Stimulated activated naive CD8-positive, alpha-beta T cell treated with anti-CD3 and anti-CD28 coated beads, Interleukin-15, amount 100 ng/mL, for 72 hours (primary cell): ENCODE measurements around the gene TAF7L.
"Not testable (repeated sequence)": the region's sequence is repeated elsewhere in the genome, so short reads cannot be mapped to it uniquely, and the experiment has no call there.

ENCODE experiments used
- ATAC-seq: fragments of 150-1000 bp; cut with Tn5 transposase; 2 replicates; pipeline ENCODE4 v1.10.0; 2021; ENCODE audit warnings: mild to moderate bottlenecking, moderate library complexity
- DNase-seq, 2 donors: peaks; one replicate each; pipeline ENCODE4 v3.0.0; 2021 to 2022
- H3K27ac Mint-ChIP-seq, 2 donors: one replicate each; pipeline ENCODE4 v1.8.0; 2022; ENCODE audit warnings: mild to moderate bottlenecking in 2 of 2, mixed read lengths in 2 of 2, moderate library complexity in 2 of 2
- H3K27me3 Mint-ChIP-seq: one replicate; pipeline ENCODE4 v1.8.0; 2022; ENCODE audit warnings: mixed read lengths
- H3K4me1 Mint-ChIP-seq: one replicate; pipeline ENCODE4 v1.8.0; 2022; ENCODE audit warnings: mild to moderate bottlenecking, mixed read lengths
- H3K4me3 Mint-ChIP-seq, 2 donors: one replicate each; pipeline ENCODE4 v1.8.0; 2022; ENCODE audit warnings: mild to moderate bottlenecking in 2 of 2, mixed read lengths in 2 of 2, moderate library complexity in 1 of 2
- H3K9me3 Mint-ChIP-seq, 2 donors: one replicate each; pipeline ENCODE4 v1.8.0; 2022; ENCODE audit warnings: mixed read lengths in 2 of 2

Gene TAF7L, protein sequence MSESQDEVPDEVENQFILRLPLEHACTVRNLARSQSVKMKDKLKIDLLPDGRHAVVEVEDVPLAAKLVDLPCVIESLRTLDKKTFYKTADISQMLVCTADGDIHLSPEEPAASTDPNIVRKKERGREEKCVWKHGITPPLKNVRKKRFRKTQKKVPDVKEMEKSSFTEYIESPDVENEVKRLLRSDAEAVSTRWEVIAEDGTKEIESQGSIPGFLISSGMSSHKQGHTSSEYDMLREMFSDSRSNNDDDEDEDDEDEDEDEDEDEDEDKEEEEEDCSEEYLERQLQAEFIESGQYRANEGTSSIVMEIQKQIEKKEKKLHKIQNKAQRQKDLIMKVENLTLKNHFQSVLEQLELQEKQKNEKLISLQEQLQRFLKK

DNA sequence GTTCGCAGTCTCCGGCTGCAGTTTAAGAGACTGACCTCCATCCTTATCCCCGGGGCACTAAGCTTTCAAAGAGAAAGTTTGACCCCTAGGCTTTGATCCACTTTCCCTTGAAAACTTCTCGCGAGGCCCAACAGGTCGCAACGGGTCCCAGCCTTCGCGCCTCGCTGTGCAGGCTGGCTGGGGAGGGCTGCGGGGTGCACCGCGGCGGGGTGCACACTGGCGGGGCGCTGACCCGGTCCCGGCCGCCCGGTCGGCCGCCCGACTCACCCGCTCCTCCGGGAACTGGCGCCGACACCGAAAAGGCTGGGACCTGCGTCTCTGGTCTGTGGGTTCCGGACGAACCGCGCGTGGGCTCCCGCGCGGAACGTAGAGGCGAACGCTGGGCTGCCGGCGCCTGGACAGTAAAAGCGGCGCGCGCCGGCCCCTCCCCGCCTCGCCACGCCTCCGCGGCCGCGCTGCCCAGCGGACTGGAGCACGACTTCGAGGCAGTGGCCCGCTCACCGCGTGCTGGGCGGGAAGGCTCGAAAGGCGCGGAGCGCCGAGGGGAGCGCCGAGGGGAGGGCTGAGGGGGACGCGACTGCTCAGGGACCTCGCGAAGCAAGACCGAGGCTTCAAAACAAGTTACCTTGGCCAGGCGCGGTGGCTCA lies at the start of gene TAF7L:
Gene TAF7L, minus strand, starts transcription at position 378 of the 647 bp plus-strand sequence. CDS start 3,791 bp downstream, outside the sequence.
- Mint-ChIP-seq H3K27ac (no peak within 1 kb of the TSS), H3K27me3 (no peaks in the 10 kb centered on the region), H3K4me1 (no peaks in the 10 kb centered on the region), H3K4me3 (no peak within 1 kb of the TSS), H3K9me3 (no peaks in the 10 kb centered on the region)
- no peak for ATAC-seq
- DNase-seq: no peak

DNA sequence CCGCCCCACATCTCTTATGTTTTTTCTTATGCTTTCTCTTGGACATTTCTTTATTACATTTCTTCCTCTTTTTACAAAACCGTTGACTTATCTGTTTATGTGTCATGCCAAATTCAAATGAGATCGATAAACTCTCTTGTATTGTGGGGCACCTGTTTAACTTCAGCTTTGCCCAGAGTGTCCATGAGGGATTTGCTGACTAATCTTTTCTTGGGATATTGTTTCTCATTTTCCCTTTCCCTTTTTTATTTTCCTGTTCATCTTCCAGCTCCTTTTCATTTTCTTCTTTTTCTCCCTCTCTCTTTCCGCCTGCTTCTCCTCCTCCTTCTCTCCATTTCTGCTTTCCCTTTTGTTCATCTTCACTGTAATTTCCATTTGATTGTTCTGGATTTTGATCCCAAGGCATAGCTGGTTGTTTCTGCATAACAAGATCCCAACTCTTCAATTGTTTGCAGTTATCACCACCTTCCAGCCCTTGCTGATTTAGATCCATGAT lies 46.7 kb upstream of the TAF7L start:
- H3K27me3 Mint-ChIP-seq: no peaks in the 10 kb centered on the region
- no peak overlapping the region for H3K4me3 Mint-ChIP-seq
- DNase-seq: no peak
- H3K4me1 Mint-ChIP-seq: peaks cover 18% of the 10 kb centered on the region
- no peak for ATAC-seq
- H3K27ac Mint-ChIP-seq: no peak overlapping the region
- peaks cover 0 to 7% of the 10 kb centered on the region in 2 donors for H3K9me3 Mint-ChIP-seq

DNA sequence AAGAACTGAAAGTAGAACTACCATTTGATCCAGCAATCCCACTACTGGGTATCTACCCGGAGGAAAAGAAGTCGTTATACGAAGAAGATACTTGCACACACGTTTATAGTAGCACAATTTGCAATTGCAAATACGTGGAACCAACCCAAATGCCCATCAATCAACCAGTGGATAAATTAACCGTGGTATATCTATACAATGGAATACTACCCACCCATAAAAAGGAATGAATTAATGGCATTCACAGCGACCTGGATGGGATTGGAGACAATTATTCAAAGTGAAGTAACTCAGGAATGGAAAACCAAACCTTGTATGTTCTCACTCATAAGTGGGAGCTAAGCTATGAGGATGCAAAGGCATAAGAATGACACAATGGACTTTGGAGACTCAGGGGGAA lies 43.2 kb upstream of the TAF7L start:
- not testable (repeated sequence) for H3K4me3 Mint-ChIP-seq, ATAC-seq, H3K27me3 Mint-ChIP-seq, DNase-seq, H3K27ac Mint-ChIP-seq, H3K9me3 Mint-ChIP-seq
- H3K4me1 Mint-ChIP-seq: peaks cover 24% of the 10 kb centered on the region

DNA sequence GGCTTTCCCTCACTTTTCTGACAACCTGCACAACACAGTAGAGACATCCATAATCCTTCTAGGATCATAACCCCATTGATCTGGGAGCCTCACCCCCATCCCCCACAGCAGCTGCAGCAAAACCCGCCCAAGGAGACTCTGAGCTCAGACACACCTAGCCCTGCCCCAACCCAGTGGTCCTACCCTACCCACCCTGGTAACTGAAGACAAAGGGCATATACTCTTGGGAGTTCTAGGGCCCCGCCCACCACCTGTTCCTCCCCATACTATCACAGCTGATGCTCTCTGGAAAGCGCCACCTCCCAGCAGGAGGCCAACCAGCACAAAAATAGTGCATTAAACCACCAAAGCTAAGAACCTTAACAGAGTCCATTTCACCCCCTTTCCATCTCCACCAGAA lies 35.5 kb upstream of the TAF7L start:
- not testable (repeated sequence) for H3K27me3 Mint-ChIP-seq, H3K4me1 Mint-ChIP-seq, ATAC-seq, H3K27ac Mint-ChIP-seq, H3K4me3 Mint-ChIP-seq, H3K9me3 Mint-ChIP-seq, DNase-seq

DNA sequence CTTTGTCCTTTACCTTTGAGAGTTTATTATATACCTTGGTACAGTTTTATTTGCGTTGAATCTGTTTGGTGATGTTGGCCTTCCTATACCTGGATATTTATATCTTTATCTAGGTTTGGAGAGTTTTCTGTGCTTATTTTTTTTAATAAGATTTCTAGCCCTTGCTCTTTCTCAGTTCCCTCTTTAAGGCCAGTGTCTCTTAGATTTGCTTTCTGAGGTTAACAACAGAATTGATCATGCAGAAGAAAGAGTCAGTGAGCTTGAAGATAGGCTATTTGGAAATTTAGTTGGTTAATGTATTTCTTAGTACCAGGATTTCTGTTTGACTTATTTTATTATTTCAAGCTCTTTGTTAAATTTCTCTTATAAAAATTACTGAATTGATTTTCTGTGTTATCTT lies 12.7 kb upstream of the TAF7L start:
- Mint-ChIP-seq H3K9me3 (no peaks in the 10 kb centered on the region), H3K27me3 (no peaks in the 10 kb centered on the region), H3K4me1 (no peaks in the 10 kb centered on the region), H3K27ac (no peak overlapping the region), H3K4me3 (no peak overlapping the region)
- DNase-seq (no peak), ATAC-seq (no peak)

DNA sequence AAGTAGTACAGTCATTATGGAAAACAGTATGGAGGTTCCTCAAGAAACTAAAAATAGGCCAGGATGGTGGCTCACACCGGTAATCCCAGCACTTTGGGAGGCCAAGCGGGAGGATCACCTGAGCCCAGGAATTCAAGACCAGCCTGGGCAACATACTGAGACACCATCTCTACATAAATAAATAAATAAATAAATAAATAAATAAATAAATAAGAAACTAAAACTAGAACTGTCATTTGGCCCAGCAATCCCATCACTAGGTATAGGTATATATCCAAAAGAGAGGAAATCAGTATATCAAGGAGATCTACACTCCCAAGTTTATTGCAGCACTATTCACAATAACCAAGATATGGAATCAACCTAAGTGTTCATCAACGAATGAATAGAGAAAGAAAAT lies 4.5 kb upstream of the TAF7L start:
- H3K9me3 Mint-ChIP-seq, DNase-seq, H3K4me3 Mint-ChIP-seq, ATAC-seq, H3K27me3 Mint-ChIP-seq, H3K27ac Mint-ChIP-seq, H3K4me1 Mint-ChIP-seq: not testable (repeated sequence)

DNA sequence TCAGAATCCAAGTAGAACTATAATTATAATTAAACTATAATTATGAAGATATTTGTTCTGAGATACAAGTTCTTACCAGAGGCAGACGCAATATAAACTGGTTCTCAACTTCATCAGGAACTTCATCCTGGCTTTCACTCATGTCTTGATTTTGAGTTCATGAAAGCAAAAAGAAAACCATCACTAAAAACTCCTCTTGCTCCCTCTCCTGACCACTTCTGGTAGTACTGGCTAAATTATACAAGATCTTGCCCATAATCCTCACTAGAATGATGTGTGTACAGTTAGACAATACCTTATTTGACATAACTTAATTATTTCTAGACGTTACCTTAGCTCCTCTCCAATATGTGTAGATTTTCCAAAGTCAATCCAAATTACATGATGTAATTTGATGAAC lies 3.7 kb downstream of the TAF7L start:
- H3K9me3 Mint-ChIP-seq: no peaks in the 10 kb centered on the region
- no peak overlapping the region for H3K27ac Mint-ChIP-seq
- H3K4me3 Mint-ChIP-seq: no peak overlapping the region
- H3K27me3 Mint-ChIP-seq: no peaks in the 10 kb centered on the region
- ATAC-seq: no peak
- DNase-seq: peak in 1 of 2 donors; percentile 1
- no peaks in the 10 kb centered on the region for H3K4me1 Mint-ChIP-seq

DNA sequence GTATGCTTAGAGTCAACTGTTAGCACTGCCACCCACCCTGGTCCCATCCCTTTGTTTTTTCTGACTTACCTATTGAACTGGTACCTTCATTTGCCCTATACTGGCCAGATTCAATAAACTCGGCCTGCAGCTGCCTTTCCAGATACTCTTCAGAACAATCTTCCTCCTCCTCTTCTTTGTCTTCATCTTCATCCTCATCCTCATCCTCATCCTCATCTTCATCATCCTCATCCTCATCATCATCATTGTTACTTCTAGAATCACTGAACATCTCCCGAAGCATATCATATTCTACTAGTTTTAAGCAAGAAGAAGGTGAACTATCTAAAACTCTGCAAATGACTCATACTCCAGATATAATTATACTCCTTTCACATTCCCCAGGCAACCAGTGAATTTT lies 14.9 kb downstream of the TAF7L start:
- no peak for DNase-seq
- Mint-ChIP-seq H3K27me3 (no peaks in the 10 kb centered on the region), H3K4me1 (no peaks in the 10 kb centered on the region), H3K9me3 (no peaks in the 10 kb centered on the region), H3K27ac (peak overlapping the region in 1 of 2 donors; percentile 28), H3K4me3 (no peak overlapping the region)
- ATAC-seq: no peak

DNA sequence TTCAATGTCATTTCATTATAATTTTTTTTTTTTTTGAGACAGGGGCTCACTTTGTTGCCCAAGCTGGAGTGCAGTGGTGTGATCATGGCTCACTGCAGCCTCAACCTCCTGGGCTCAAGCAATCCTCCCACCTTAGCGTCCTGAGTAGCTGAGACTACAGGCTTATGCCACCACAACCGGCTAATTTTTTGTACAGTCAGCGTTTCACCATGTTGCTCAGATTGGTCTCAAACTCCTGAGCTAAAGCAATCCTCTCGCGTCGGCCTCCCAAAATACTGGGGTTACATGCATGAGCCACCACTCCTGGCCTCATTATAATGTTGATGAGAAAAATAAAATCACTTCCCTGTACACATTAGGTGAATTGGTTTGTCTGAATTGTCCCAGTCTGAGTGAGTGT lies 16.9 kb downstream of the TAF7L start:
- Mint-ChIP-seq H3K4me3 (no peak overlapping the region), H3K27ac (no peak overlapping the region), H3K27me3 (no peaks in the 10 kb centered on the region), H3K4me1 (no peaks in the 10 kb centered on the region), H3K9me3 (no peaks in the 10 kb centered on the region)
- ATAC-seq (no peak), DNase-seq (no peak)

DNA sequence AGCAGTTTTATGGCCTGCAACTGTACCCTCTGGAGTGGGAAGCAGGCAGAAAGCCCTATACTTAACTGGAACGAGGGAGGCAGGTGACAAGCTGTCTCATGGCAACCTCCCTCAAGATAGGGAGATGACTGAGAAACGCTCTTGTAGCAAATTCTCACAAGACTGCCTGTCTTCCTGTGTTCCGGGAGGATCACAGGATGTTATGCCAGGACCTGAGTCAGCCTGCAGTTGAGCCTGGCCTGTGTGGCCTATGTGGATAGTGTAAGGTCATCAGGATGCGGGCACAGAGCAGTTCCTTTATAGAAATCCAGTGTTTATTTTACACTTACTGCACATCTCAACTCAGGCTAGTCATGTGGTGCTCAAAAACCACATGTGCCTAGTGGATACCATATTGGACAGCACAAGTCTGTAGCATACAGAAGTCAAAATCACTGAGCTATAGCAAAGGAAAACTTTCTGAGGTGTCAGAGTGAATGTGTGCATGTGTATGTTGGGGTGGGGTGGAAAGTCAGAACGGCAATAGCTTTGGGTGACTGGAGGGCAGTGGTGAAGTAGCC lies 25.2 kb downstream of the TAF7L start:
- ATAC-seq (no peak), DNase-seq (no peak)
- Mint-ChIP-seq H3K27ac (no peak overlapping the region), H3K4me3 (no peak overlapping the region), H3K4me1 (no peaks in the 10 kb centered on the region), H3K9me3 (no peaks in the 10 kb centered on the region), H3K27me3 (no peaks in the 10 kb centered on the region)

DNA sequence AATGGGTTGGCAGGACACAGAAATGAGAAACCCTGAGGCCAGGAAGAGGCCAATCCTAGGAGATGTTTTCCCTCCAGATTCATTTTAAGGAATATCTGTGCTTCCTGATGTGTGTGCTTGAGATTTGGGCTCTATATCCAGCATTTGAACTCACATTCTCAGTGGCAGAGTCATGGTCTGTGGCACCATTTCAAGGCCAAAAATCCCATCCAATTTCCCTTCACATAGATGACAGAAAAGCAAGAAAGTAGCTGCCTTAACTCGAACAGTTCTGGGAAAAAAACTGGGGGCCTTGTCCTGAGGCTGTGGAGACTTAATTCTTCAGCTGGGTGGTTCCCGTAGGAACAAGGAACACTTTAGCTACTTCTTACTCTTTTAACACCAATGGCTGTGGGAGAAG lies 27.4 kb downstream of the TAF7L start:
- DNase-seq: no peak
- Mint-ChIP-seq H3K27ac (no peak overlapping the region), H3K4me3 (no peak overlapping the region), H3K27me3 (no peaks in the 10 kb centered on the region), H3K9me3 (no peaks in the 10 kb centered on the region), H3K4me1 (no peaks in the 10 kb centered on the region)
- ATAC-seq: no peak

DNA sequence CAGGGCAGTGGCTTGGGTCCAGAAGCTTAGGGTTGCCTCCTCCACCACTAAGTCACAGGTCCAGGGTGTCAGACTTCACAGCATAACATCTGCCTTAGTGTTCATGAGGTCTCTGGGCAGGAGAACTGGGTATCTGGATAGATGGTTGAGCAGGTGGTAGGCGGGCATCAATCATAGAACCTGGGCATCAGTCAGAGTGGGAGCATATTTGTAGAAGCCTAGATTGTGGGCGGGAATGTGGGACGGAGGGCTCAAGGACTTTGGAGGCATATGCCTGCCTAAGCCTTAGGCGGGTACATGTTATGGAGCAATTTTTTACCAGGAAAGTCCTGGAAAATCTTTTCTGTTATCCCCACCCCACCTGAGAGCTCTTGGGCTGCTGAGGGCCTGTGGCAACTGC lies 28.5 kb downstream of the TAF7L start:
- Mint-ChIP-seq H3K4me1 (peaks cover 10% of the 10 kb centered on the region), H3K4me3 (no peak overlapping the region), H3K27ac (no peak overlapping the region), H3K27me3 (no peaks in the 10 kb centered on the region), H3K9me3 (no peaks in the 10 kb centered on the region)
- ATAC-seq: no peak
- DNase-seq: no peak

DNA sequence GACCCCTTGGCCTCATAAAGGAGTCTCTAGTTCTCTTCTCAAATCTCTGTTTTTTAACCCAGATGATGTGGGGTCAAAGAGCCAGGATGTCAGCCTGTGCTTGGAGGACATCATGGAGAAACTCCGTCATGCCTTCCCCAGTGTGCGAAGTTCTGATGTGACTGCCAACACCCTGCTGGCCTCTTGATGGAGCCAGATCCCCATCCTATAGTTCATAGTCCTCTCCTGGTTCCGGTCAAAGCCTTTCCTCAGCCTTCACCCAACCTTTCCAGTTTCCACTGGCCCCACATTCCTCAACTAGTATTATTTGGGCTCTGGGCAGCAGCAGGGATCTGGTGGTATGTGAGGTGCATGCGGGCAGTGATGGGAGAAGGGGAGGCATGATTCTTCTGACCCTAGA lies 30.7 kb downstream of the TAF7L start:
- no peak overlapping the region for H3K4me3 Mint-ChIP-seq
- ATAC-seq (no peak), DNase-seq (no peak)
- H3K4me1 Mint-ChIP-seq: peaks cover 19% of the 10 kb centered on the region
- no peak overlapping the region for H3K27ac Mint-ChIP-seq
- no peaks in the 10 kb centered on the region for H3K27me3 Mint-ChIP-seq
- no peaks in the 10 kb centered on the region for H3K9me3 Mint-ChIP-seq

DNA sequence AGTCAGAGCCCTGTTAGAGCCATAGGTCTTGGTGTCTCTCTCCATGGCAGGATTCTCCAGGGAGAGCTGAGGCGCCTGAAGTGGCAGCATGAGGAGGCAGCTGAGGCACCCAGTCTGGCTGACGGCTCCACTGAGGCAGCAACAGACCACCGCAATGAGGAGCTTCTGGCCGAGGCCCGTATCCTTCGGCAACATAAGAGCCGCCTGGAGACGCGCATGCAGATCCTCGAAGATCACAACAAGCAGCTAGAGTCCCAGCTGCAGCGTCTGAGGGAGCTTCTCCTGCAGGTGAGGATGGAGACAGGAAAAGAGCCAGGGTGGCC lies 32.9 kb downstream of the TAF7L start:
- ATAC-seq: no peak
- H3K27ac Mint-ChIP-seq: peak overlapping the region in 1 of 2 donors; percentile 48
- DNase-seq: no peak
- no peaks in the 10 kb centered on the region for H3K9me3 Mint-ChIP-seq
- H3K4me3 Mint-ChIP-seq: no peak overlapping the region
- peaks cover 19% of the 10 kb centered on the region for H3K4me1 Mint-ChIP-seq
- no peaks in the 10 kb centered on the region for H3K27me3 Mint-ChIP-seq

DNA sequence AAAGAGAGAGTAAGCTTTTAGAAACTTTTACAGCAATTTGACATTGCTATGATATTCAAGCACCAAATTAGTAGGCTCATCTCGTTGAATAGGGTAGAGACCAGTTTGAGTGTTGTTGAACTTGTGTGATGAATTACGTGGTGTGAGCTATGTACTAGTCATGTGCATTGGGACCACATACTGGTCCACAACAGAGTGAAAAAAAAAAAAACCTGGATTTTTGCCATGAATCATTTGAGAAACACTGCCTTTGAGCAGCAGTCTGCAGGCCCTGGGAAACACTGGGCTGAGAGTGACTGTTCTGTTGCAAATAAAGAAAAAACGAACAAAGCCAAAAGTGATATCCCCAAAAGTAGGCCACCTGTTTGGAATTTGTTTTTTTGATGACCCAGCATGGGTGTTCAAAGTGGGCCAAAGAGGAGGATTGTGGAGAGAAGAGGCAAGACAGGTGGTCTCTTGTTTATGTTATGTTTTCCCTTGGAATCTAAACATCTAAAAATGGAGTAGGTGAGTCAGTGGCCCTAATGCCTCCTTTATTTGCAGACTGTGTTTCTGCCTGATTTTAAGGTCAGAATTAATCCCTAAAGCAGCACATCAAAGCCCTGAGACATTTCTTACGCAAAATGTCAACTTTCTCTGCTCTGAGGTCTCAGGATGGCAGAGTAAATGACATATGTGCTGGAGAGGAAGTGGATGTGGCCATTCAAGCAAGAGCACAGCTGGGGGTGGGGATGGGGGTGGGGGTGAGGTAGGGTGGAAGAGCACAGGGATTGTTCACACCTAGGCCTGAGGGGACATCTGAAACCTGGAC lies 33.5 kb downstream of the TAF7L start:
- no peak overlapping the region for H3K4me3 Mint-ChIP-seq
- no peaks in the 10 kb centered on the region for H3K9me3 Mint-ChIP-seq
- ATAC-seq: peak; percentile 63
- H3K27me3 Mint-ChIP-seq: no peaks in the 10 kb centered on the region
- no peak for DNase-seq
- peaks cover 19% of the 10 kb centered on the region for H3K4me1 Mint-ChIP-seq
- H3K27ac Mint-ChIP-seq: peak overlapping the region; percentile 48 to 91

DNA sequence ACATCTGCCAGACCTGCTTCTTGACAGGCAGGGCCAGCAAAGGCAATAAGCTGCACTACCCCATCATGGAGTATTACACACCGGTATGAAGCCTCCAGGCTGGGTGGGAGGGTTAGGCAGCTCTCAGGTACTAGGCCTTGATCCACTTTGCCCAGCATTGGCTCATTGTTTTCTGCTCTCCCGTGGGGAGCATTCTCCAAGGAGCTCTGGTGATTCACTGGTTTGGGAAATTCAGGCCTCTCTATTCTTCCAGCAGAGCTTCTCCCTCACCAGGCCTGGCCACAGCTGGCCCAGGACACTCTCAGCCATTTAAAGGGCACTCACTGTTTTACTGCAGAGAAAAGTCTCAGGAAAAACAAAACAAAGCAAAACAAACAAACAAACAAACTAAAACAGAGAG lies 38.5 kb downstream of the TAF7L start:
- H3K27me3 Mint-ChIP-seq: no peaks in the 10 kb centered on the region
- no peaks in the 10 kb centered on the region for H3K9me3 Mint-ChIP-seq
- no peak overlapping the region for H3K4me3 Mint-ChIP-seq
- no peak for DNase-seq
- ATAC-seq: no peak
- H3K4me1 Mint-ChIP-seq: peaks cover 9% of the 10 kb centered on the region
- no peak overlapping the region for H3K27ac Mint-ChIP-seq
